ENCODE results near the gene B3GALT6.
A peak's percentile ranks its signal among the peaks of the same experiment; 100 is the strongest.

B3GALT6 gene

DNA sequence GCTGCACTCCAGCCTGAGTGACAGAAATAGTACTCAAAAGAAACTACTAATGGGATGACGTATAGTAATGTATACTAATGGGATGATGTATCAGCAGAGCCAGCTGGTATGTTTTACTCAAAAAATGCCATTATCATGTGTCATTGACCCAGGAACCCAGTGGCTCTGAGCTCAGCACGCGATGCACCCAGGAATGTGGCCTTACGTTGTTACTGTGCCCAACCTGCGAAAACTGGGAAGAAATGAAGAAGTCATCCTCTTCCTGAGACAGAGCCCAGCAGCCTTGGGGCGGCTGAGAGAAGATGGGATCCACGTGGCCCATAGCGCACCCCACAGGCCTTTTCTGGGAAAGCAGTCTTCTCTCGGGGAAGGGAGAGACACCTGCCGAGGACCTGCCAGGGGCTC, 32.8 kb downstream of the B3GALT6 start:
- no peak for DNase-seq (ENCODE audit: low spot score)

DNA sequence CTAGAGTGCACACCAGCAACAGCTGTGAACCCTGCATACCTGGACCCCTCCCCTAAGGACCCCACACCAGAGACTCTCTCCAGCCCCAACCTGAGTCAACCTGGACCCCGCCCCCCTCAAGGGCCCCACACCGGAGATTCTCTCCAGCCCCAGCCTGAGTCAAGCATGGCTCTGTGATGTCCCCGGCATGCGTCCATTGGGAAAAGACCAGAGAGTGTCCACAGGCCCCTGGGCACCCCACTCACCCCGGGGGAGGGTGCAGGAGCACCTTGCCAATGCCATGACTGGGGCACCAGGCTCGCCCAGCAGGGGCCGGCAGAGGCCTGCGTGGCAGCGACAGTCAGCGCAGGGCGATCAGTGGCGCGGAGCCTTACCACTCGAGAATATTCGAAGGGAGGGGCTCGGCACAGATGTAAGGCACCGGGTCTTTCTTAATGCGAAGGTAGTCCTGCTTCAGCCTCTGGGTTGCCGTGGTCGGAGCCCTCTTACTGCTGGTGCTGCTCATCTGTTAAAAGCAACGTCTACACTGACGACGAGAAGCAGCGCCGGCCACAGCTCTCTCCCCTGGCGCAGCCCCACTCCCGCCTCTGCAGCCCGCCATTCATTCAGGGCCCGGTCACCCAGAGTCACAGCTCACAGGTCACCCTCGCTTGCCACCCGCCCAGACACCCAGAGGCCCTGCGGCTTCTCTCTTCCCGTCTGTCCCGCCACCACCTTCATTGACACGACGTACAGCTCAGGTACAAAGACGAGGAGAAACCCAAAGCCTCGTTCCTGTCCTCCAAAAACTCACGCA, 35.6 kb downstream of the B3GALT6 start:
- DNase-seq (ENCODE audit: low spot score), result no peak

DNA sequence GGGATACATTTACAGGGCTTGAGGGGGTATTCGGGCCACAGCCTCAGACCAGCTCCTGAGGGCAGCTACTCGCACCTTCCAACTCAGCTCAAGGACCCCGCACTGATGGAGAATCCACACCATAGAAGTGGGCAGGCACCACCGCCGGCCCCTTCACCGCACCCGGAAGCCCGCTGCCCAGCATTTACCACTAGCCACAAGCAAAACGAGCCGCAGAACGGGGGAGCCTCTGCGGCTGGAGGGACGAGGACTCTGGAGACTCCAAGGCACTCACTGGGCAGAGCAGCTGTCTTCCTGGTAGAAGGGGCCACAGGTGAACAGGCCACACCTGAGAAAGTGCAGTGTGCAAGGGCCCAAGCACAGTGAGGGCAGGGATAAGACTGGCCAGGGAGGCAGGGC, 36.2 kb downstream of the B3GALT6 start:
- DNase-seq (ENCODE audit: low spot score), result no peak

DNA sequence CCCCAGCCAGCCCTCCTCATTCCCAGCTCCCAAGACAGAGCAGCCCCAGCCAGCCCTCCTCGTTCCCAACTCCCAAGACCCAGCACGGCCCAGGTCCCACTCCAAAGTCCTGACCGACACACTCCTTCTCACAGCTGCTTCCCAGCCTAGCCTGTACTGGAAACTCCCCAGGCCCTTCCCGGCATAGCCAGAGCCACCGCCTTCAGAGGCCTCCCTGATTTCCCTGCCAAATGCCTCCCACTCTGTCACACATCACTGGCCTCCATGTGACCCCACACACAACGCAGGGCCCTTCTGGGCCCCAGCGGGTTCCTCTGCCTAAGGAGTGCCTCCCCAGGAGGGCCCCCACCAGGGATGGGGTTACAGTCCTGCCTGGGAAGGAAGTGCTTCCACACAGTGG, 38.8 kb downstream of the B3GALT6 start:
- DNase-seq (ENCODE audit: low spot score), result no peak

DNA sequence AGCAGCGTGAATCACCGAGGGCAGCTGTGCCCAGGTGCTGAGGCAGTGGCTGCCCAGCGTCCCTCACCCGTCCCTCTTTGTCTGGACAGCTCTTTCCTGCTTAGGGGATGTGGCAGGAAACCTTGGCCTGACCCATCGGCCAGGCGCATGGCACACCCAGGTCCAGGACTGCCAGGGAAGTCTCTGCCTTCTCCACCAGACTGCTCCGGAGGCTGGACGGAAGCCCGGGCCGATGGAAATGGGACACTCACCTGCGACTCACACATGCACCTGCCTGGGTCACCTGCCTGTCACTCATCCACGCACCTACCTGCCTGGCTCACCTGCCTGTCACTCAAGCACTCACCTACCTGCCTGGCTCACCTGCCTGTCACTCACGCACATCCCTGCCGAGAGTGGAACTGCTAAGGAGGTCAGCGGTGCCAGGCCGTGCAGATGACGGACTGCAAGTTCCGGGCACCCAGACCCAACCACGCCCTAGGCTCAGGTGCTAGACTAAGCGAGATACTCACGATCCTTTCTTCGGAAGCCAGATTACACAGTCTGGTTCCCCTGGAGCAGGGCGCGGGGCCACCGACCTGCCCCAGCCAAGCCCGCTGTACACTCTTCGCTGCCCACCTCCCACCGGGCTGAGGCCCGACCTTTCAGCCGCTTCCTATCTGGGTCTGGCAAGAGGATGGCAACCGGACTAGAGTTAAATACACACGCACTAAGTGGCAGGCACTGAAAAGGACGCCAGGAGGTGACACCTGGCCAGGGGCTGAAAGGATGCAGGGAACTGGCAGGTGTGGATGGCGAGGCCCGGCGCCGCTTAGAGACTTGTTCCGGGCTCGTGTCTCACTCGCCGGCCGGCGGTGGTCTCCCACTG, 40.5 kb downstream of the B3GALT6 start:
- no peak for DNase-seq (ENCODE audit: low spot score)

DNA sequence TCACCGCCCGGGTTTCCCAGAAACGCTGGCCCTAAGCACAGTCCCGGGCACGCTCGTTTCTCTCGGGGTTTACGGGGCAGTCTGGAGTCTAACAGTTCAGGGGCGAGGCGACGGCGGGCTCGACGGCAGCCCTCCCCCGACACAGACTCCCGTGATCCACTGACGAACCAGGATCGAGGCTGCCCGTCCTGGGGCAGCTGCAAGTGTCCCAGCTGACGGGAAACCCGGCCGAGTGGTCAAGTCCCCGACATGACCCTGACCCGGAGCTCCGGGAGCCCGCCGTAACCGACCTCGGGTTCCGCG, 41.1 kb downstream of the B3GALT6 start:
- no peak for DNase-seq (ENCODE audit: low spot score)

DNA sequence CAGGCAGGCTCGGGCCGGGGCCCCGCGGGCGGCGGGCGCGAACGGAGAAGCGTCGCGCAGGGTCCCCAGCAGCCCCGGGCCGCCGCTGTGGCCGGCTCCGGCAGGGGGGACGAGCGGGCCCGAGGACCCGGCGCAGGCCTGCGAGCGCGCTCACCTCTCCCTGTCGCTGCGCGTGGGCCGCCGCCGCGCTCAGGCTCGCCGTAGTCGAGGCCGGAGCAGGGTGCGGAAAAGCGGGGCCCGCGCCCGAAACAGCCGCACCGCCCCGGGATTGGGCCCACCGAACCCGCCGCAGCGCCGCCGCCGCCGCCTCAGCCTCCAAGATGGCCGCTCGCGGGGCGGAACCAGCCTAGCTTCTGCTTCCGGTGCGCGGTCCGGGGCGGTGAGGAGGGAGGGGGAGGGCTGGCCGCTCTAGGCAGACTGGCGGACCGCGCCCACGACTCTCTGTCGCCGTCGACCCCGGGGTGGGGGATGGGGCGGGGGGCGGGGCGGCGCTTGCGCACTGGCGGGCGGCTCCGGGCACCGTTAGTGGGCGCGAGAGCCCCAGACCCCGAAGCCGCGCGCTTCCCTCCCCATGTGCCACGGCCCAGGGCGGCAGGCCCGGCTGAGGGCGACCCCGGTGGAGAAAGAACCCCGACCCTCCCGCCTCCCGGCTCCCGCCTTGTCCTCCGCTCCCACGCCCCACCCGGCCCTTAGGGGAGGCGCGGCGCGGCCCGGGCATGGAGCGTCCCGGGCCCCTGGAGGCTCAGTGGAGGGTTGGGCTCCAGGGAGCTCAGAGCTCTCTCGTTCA, 41.7 kb downstream of the B3GALT6 start, which contains the start of gene UBE2J2:
Gene UBE2J2, minus strand, starts transcription at position 343 of the 787 bp plus-strand sequence. CDS start 5,862 bp downstream, outside the sequence.
- peak; percentile 92 for DNase-seq (ENCODE audit: low spot score)

DNA sequence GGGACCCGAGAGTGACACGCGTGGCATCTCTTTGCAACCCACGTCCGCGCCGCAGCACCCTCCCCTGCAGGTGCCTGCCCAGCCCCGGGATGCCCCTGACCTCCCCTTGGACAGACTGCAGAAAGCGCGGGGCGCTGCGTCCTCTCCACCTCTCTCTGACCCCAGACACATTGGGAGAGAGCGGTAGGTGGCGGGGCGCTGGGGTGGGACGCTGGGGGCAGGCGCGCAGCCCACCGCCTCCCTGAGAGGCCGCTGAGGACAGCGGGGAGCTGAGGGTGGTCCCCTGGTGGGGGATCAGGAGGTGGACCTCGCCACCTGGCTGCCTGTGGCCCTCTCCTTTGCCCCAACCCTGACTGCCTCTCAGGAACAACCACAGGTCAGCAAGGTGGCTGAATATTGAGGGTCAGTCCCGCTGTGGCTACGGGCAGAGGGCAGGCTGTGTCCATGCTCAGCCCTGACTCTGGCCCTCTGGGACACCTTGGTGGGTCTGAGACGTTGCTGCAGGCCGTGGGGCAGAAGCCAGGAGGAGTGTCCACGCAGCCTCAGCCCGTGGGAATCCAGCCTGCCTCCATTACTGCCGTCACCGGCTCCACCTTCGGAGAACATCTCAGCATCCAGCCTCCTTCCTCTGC, 42.4 kb downstream of the B3GALT6 start:
- DNase-seq (ENCODE audit: low spot score), result no peak

DNA sequence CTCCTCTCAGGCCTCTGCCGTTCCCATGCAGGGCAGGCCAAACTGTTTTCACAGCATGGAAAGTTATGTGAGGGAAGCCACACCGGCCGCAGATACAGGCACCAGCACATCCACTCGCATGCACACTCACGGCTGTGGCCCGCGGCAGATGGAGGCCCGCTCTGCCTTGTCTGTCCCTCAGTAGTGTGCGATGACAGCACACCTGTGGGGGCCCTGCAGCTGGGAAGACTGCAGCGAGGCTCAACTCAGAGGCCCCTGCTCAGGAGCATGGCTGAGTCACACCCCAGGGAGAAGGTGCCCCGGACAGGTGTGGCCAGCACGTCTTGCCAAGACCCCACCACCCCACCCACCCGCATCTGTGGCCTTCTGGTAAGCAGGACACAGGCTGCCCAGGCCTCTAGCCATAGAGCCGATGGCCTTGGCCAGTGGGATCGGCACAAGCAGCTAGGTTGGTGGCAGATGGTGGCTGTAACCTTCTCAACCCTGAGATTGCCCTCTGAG, 42.9 kb downstream of the B3GALT6 start:
- no peak for DNase-seq (ENCODE audit: low spot score)

DNA sequence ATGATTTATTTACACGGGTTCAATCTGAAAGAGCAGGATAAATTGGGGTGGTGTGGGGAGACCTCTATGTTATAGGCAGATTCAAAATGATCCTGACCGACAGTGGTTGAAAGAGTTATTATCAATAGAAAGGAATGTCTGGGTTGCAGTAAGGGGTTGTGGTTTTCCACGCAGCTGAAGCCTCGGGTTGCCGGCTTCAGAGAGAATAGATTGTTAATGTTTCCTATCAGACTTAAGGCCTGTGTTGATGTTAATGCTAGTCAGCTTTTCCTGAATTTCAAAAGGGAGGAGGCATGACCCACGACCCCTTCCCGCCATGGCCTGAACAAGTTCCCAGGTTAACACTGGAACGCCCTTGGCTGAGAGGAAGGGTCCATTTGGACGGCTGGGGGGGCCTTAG, 43.8 kb downstream of the B3GALT6 start:
- no peak for DNase-seq (ENCODE audit: low spot score)

DNA sequence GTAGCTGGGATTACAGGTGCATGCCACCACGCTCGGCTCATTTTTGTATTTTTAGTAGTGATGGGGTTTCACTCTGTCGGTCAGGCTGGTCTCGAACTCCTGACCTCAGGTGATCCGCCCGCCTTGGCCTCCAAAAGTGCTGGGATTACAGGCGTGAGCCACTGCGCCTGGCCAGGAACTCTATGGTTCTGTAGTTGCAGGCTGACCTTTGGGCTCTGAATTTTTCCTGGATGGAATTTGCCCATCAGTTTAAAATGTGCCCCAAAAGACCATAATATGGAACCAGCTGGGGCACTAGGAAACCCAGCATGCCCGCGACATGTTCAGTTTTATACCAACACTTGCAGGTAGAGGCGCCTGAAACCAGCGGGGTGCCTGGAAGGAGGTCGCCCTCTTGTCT, 46.6 kb downstream of the B3GALT6 start:
- DNase-seq (ENCODE audit: low spot score), result no peak

DNA sequence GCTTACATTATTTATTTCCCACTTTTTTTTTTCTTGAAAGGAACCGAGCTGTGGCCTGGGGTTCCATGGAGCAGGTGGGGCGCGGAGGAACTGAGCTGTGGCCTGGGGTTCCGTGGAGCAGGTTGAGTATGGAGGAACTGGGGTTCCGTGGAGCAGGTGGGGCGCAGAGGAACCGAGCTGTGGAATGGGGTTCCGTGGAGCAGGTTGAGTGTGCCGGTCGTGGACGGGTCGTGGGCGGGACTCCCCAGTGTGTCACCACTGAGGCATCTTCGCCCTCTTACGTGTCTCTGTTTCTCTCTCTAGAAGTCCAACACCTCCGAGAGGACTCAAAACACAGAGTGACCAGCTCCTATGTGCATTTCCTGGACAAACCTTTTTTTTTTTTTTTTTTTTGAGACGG, 47.0 kb downstream of the B3GALT6 start:
- DNase-seq (ENCODE audit: low spot score), result no peak

DNA sequence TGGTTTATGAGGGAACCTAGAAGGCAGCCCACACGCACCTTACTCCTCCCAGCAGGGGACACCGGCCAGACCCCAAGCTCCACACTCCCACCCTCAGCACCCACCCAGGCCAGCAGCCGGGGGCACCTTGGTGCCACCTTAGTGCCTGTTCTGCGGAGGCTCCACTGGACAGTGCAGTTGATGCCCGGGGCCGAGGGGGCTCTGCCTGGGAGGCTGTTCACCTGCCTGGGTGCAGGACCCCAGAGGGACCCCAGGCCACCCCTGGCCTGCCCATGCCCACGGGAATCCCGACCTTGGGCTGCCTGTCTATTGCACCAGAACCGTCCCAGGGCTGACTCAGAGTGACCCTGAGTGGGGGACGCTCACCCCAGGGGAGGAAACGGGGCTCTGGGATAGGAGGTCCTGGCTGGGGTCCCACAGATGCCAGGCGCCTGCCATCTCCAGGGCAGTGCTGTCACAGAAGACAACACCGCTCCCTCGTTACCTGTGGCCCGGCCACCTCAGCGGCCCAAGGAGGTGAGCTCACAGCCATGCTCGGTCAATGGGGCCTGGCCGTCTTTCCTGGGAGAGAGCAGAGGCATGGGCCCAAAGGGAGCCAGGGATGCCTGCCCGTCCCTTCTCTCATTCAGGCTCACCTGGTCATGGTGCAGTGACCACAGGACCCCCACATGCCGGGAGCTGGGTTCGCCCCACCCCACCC, 48.9 kb downstream of the B3GALT6 start:
- DNase-seq (ENCODE audit: low spot score), result no peak

DNA sequence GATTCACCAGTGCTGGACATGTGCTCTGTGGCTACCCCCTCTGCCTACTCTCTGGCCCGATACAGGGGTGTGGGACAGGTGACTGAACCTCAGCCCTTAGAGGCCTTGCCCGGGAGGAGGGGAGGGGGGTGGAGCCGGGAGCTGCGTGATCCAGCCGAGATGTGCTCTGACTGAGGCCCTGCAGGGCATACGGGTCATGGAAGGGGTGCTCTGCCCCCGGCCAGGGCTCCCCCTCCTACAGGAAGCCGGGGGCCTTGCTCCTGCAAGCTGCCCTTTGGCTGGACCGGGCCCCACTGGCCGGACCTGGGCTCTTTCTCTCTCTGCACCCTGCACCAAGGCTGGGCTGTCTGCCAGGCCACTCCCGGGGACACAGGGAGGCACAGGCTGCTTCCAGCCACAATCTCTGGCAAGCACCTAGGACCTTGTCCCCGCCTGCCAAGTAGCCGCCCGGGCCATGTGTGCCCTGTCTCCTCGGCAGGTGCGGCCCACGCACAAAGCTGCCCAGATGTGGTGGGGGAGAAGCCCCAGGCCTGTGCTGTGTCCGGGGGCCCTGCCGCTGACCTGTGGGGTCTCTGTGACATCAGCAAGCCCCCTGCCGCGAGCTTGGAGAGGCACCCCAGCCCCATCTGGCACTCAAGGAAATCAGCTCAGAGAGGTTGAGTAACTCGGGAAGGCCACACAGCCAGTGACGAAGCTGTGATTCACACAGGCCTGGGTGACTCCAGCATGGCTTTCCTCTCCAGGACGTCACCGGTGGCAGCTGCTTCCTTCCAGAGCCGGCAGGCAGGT, 49.7 kb downstream of the B3GALT6 start:
- DNase-seq (ENCODE audit: low spot score), result no peak

DNA sequence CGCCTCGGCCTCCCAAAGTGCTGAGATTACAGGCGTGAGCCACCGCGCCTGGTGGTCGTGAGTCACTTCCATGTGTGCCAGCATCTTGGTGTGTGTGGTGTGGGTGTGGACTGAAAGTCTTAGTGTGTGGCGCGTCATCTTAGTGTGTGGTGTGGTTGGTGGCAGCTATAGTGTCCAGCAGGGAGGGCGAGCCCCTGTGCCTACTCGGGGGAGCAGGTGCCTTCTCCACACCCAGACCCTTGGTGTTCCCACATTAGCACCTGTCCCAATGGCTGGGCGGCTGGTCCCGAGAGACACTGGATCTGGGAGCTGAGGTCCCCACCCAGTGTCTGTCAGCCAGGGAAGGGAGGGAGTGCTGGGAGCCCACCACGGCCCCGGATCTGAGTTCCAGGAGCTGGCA, 51.0 kb downstream of the B3GALT6 start:
- DNase-seq (ENCODE audit: low spot score), result no peak

DNA sequence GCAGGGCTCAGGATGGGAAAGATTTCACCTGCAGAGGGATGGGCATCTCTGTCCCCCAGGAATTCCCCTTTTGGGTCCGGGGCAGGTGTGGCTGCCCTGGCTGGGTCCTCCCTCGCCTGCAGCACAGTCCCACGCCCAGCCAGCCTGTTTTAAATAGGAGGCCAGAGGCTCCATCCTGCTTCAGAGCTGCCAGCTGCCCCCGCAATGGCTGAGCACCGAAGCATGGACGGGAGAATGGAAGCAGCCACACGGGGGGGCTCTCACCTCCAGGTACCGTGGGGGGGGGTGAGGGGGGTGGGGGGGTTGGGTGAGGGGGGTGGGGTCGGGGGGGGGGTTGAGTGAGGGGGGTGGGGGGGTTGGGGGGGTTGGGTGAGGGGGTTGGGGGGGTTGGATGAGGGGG, 51.8 kb downstream of the B3GALT6 start:
- no peak for DNase-seq (ENCODE audit: low spot score)
